Stimulated activated CD4-positive, alpha-beta T cell treated with anti-CD3 and anti-CD28 coated beads, Interleukin-1b, Interleukin-23, amount 100 ng/mL, for 1 hour (primary cell): Measurements from ENCODE around the gene TMEM220.
A peak's percentile ranks its signal among the peaks of the same experiment; 100 is the strongest.
"Not testable (repeated sequence)": the region's sequence is repeated elsewhere in the genome, so short reads cannot be mapped to it uniquely, and the experiment has no call there.

ENCODE experiments used
- DNase-seq, 2 donors: peaks; one replicate each; pipeline ENCODE4 v3.0.0-alpha.2; 2020; ENCODE audit warnings: low read depth in 2 of 2

TMEM220 gene

DNA sequence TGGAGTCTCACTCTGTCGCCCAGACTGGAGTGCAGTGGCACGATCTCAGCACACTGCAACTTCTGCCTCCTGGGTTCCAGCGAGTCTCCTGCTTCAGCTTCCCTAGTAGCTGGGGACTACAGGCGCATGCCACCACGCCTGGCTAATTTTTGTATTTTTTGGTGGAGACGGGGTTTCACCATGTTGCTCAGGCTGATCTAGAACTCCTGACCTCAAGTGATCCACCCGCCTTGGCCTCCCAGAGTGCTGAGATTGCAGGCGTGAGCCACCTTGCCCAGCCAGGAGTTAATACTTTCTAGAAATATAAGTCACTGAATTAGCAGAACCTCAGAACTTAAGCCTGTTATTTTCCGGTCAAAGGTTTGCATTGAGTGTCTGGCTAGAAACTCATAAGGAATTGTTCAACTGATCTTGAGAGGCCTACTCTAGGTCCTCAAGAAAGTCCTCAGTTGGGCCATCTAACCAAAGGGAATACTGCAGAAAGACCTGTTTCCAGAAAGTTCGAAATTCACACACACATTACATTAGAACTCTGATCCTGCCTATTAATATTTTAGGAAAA is 1.4 kb downstream of the TMEM220 start:
- no peak for DNase-seq

DNA sequence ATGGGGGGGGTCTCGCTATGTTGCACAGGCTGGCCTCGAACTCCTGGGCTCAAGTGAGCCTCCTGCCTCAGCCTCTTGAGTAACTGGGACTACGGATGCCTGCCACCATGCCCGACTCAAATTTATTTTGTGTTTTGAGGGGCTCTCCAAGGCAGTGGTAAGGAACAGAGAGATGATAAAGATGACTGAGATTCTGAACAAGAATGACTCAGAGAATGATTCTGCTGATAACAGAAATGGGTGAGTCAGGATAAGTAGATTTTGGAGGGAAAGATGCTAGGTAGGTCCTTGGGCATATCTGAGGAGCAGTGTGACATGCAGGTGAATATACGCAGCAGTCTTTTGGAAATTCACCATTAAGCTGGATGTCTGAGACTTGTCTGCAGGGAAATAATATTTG is 2.6 kb downstream of the TMEM220 start:
- no peak for DNase-seq

DNA sequence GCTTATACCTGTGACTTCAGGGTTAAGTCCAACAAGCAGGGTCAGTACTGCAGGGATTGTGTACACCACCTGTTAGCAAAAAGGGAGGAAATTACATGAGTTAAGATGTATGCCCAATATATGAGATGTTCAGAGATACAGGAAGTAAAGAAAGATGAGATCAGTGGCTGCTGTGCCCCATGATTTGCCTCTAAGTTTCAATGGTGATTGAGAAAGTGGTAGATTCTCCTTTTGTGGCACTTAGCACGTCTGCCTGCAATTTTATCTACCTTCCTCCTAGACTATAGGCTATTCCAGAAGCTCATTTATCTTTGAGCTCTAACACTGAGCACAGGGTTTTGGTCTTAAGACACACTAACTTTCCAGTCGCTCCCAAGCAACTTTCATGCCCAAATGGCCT is 3.6 kb downstream of the TMEM220 start:
- DNase-seq: no peak

DNA sequence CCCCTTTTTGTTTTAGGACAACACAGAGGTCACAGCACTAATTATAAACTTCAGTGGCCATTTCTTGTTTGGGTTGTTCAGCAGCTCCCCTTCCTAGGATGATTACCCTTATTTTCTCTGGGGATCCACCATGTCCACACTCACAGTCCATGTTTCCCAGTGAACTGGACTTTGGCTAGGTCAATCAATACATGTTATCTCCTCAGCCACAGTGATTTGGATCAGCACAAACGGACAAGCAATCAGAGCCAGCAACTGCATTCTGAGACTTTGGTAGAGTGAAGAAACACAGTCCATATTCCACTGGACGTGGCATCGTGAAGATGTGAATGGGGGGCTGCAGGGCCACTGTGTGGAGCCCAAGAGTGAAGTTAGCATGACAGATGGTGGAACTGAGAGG is 4.6 kb downstream of the TMEM220 start:
- no peak for DNase-seq

DNA sequence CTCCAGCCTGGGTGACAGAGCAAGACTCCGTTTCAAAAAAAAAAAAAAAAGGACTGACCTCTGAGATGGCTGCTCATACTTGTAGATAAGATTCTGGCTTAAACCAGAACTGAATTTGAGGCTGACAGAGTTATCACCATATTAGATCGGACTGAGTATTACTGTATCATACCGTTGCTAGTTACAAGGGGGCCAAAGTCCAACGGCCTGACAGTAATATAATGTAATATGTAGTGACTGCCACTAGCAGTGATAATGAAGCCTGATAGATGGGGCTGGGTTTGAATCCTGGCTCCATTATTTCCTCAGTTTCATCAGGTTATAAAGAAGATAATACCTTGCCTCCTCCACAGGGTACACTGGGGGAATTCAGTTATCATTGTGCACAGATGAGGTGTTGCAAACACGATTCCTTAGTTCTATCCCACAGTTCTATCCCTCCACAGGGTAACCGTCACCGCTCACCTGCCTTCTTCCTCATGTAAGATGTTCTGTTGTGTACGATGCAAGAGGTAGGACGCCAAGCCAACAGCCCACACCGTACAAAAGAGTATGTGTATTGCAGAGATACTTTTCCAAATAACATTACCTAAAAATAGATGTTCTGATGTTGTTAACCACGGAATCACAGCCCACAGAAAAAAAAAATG is 5.2 kb downstream of the TMEM220 start:
- no peak for DNase-seq

DNA sequence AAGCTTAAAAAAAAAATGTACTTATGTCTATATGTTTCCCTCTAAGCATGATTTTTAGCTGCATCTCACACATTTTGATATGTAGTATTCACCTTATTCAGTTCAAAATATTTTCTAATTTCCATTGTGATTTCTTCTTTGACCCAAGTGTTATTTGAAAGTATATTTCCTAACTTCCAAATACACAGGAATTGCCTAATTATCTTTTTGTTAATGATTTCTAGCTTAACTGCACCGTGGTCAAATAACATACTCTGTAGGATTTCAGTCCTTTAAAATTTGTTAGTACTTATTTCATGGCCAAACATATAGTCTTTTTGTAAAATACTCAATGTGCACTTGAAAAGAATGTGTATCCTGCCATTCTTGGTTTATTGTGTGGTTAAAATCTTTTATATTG is 11.3 kb downstream of the TMEM220 start:
- DNase-seq: no peak

DNA sequence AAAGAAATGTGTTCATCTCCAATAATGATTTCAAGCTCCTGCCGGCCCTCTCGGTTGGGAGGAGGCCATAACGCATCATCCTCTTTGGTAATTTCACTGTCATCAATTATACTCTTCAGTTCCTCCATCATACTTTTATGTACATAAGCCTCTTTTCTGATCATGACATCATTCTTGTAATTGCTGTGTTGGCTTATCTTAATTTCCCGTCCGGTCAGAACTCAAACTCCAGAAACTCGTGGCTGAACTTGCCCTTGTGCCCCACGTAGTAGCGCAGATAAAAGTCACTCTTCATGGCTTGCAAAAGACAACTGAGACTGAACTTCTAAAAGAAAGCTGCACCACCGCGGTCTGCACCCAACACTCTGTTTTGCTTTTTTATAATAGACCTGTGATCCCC is 13.6 kb downstream of the TMEM220 start:
- no peak for DNase-seq

DNA sequence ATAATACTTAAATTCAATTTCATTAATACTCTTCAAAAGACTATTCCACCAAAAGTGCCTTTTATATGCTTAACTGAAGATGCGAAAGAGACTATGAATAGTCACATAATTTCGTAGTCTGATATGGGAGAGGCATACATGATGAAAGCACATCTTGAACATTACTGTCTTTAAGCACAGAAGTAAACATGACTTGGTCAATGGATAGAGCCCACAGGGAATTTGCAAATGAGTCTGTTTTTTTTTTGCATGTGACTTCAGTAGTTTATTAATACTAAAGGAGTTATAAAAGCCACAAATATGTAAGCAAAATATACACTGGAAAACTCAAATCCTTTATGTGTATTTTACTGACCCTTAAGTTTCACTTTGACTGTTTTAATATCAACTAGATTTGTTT is 16.5 kb downstream of the TMEM220 start:
- DNase-seq: no peak

DNA sequence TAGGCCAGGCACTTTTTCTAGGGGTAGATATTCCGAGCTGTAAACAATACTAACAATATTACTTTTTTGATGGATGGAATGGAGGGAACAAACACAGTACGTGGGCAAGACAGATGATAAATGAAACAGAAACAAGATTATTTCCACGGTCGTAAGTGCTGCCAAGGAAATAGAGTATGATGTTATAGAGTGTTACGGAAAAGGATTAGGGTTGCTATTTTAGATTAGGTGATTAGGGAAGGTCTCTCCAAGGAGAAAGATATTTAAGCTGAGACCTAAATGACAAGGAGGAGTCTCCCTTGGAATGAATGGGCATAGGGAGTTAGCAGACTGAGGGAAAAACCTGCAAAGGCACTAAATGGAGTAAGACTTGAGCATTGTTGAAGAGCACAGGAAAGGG is 24.1 kb downstream of the TMEM220 start:
- no peak for DNase-seq

DNA sequence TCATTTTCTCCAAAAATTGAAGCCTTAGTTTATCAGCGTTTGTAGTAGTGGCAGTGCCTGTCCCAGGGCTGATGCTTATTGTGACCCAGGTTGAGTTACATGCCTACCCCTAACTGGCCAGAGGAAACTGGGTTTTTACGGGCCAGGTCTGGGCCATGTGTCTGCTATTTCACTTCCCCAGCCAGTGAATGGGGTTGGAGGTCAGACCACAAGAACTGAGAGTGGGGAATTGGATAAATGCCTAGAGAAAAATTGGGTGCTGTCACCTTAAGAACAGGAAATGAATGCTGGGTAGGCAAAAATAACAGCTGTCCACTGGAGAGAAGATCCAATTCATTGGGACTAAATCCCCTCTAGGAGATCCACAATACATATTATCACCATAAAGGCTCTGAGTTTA is 27.2 kb downstream of the TMEM220 start:
- DNase-seq: no peak

DNA sequence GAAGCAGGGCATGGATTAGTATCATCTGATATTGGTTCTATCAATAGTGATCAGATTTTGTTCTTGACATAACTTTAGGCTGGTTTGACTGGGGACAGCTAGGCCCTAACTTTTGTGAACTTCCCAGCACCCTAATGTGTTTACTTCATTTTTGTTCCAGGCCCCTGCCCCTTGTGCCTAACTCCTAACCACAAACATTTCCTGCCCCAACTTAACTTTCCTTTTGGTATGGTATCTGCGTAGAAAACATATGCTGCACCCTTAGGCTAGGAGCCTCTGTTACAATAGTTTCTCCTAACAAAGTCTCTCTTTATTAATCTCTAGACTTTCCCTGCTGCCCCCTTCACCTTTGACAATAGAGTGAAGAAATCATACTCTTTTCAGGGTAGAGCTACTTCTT is 30.0 kb downstream of the TMEM220 start:
- DNase-seq: no peak

DNA sequence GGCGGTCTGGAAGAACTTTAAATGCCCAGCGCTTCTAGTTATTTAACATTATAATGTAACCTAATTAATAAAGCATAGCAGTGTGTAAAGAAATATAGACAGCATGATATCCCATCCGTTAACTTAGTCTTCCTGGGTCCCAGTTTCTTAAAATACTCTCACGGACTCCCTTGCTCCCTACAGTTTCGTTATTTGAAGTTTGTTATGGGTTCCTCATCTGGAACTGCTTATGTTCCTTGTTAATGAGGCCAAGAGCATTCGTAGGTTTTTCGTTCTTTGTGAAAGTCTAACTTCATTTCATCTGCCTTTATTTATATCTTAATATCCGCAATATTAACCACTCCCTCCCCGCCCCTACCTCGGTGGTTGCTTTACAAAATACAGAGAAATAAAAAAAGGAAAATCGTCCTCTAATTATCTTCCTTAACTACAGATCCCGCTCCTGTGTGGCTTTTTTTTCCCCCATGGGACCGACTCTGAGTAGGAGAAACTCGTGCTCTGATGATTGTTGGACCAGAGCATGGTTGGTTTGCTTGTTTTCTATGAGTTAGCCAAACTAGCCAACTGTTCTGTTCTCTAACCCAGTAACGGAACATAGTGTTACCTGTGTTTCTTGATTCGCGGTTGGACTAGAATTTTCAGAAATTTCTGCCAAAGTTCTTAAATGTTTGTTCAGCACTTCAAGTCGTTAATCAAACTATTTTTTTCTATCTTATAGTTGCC is 31.6 kb downstream of the TMEM220 start:
- no peak for DNase-seq

DNA sequence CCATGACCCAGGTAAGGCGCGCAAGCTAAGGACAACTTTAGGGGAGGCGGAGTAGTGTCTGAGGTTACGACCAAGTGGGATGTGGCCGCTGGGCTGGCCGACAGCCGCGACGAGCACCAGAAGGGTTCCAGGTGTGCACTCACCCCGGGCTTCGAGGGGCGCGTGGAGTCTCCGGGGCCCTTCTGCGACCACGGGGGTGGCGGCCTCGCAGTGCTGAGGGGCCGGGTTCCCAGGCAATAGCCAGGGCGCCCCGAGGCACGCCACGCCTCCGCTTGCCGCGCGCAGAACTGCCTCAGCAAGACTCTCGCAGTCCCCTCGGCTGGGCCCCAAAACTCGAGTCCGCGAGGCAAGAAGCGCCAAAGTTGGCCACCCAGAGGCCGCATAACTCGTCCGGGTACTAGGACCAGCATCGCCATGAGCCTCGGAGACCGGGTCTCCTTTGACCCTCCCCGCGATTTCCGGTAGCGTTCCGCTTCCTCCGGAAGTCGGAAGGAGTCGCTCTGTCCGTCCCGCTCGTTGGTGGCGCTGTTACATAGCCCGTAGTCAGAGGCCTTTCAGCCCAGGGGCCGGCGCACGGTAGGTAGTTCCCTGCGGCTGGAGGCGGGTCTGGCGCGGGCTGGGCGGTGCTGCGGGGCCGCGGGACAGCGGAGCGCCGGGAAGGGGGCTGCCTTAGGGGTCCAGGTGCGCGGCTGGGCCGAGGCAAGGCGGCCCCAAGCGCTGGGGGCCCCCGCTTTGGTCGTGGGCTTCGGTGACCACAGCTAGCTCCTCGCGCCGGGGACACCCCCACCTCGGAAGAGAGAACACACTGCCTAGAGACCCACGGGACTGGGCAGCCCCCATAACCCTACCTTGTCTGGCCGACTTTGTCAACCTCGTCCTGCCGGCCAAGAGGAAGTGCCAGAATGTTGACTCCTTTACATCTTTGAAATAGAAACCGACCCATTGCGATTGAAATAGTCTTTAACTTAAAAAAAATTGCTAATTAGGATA is 32.4 kb downstream of the TMEM220 start, which contains the start of the genes ADPRM and SCO1:
Gene ADPRM (plus strand): TSS at position 503 of the 990 bp plus-strand sequence. CDS start 7,333 bp downstream, outside the sequence.
Gene SCO1 (minus strand): TSS at position 442 of the 990 bp plus-strand sequence. CDS start 26 bp downstream, at position 416.
- peak; percentile 59 to 72 for DNase-seq

DNA sequence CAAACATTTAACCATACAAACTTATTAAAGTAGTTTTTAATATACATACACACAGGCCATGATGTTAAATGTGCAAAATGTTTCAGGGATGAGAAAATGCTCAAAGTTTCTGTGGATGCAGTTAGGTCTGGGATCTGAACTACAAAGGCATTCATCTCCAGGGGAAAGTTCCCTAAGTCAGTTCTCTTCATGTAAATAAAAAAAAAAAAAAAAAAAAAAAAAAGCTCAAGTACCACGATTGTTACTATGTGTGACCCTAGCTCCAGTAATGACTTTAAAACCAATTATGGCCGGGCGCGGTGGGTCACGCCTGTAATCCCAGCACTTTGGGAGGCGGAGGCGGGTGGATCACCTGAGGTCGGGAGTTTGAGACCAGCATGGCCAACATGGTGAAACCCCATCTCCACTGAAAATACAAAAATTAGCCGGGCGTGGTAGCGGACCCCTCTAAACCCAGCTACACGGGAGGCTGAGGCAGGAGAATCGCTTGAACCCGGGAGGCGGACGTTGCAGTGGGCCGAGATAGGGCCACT is 33.9 kb downstream of the TMEM220 start:
- not testable (repeated sequence) for DNase-seq

DNA sequence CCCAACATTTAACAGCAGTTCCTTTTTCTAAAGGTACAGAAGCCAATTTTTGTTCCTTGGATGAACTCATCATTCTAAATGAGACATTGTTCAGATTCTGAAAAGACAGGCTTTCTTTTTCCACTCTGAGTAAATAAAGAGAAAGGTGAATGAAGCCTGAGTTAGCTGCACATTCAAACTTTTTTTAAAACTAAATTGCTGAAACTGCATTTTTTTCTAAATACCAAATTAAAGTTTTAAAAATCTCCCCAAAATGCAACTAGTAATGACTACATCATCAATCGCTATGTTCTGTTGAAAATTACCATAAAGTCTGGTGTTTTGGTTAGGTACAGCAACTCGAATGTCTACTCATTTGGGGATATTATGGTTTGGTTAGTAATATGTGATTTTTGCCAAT is 42.3 kb downstream of the TMEM220 start:
- DNase-seq: no peak

DNA sequence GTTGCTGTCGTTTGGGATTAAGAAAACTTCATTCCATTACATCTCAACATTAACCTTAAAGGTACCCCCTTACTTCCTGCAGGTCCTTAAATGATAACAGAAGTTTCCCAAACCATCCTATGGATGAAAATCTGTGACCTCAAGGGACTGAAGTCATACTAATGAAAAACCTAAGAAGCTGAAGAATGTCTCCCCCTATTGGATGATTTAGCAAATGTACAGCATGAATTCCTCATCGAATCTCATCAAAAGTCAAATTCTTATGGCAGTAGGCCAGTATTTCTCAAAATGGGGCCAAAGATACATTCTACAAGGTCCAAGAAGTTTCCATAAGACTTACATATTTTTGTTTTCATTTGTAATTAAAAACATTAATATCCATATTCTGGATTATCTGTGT is 46.0 kb downstream of the TMEM220 start:
- DNase-seq: no peak

DNA sequence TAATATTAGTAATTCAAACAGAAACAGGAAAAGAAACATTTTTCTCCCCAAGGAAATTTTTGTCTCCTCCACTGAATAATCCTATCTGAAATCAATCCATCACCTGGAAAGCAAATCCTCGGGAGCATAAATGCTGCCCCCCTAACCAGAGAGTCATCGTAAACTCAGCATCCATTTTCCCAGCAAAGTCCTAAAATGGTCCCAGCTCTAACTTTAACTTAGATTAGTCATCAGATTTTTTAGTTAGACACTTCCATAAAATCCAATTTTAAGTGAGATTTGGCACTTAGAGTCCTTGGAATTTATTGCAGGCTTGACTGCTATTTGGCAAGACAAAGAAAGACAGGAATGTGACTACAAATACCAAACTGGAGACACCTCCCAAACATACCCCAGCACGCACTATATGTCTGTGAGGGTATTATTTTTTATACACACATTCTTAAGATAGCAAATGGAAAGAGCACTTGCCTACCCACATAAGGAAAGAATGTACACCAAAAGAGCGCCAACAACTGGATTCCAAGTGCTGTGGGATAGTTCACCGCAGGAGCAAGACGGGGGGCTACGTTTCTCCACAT is 47.9 kb downstream of the TMEM220 start:
- DNase-seq: no peak

DNA sequence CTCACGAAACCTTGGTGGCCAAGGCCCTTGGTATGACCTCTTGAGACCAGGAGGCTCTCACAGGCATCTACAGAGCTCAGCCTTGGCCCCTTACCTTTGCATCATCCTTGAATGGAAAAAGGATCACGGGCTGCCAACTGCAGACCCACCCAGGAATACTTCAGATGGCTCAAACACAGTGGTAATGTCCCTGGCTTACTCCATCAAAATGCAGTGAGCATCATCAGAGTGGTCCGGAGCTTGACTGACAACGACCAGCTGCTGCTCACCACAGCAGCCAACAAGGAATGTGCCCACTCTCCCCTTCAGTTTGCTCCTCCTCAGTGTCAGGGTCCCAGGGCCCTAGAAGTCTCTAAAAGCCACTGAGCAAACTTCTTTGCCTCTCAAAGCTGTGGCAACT is 55.1 kb downstream of the TMEM220 start:
- no peak for DNase-seq

DNA sequence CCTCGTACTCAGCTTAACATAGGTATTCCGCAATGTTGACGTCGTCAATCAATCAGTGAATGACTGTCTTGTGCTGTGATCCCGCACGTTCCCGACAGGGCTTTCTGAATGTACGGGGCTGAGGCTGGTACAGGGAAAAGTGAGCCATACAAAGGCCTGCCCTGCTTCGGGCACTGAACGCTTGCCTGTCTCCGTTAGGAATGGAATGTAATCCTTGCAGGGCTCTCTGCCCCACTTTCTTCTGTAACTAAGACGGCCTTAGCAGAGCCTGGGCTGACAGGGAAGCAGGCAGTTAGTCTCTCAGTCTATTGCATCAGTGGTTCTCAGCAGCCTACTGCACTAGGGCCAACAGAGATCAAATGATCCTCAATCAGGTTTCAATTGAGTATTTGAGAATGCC is 56.5 kb downstream of the TMEM220 start:
- no peak for DNase-seq

DNA sequence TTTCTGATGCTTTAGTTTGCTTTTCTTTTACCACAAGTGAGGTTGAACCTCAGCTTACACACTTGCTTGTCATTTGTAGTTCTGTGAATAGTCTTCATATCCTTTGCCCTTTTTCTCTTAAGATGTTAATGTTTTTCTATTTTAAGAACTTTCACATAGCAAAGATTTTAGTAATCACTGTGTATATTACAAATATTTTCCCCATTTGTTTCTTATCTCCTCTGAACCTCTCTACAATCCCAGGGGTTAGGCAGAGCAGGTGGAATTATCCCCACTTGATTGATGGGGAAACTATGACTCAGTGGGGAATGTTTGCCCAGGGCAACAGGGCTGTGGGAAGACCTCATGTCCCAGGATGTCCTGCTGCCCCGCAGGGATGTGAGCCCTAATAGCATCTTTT is 61.0 kb downstream of the TMEM220 start:
- DNase-seq: no peak

DNA sequence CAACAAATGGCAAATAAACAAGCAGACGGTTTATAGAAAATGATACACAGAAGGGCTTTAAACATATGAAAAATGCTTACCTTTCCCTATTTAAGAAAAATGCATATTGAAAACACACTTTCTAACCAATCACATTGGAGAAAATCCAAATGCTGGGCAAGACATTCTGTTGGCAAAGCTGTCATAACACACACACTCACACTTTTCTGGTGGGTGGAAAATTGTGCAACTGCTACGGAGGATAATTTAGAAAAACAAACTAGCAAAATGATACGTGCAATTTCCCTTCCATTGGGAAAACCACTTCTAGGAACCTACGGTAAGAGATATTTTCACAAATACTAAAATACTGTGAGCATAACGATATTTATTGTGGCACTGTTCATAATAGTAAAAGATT is 62.9 kb downstream of the TMEM220 start:
- DNase-seq: no peak
